CD4-positive, alpha-beta T cell treated with Interleukin-15 for 1 hour (primary cell): ENCODE measurements around the gene ADAMTSL2.

Experiments used
- DNase-seq: peaks from one replicate; pipeline ENCODE4 v3.0.0-alpha.2; 2020

Gene ADAMTSL2

DNA sequence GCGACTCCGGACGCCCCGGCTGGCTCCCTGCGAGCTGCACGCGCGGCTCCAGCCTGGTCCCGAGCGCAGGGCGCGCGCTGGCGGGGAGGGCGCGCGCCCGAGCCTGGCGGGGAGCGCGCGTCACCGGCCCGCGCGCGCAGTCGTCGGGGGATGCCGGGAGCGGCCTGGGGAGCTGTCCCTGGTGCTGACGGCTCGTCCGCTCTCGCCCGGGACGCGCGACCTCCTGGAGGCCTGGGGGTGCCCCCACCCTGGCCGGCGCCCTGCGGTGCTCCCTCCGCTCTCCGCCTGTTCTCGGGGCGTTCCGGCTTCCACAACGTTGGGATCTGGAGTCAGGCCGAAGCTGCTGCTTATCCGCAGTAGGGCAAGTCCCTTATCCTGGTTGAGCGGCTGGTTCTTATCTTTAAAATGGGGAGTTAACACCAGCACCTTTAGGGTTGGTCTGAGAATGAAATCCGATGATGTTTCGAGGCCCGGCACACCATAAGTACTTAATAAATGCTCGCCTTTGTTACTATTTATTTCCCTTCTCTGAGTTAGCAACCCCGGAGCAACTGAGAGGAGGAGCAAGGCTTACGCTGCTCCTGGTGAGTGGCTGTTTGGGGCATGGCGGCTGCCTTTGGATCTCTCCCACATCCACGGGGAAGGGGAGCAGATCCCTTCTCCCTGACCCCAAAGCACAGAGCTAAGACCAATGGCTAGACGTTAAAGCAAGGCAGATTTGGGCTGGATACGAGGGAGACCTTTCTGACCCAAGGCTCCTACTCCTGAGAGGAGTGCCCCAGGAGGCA lies 75.0 kb downstream of the ADAMTSL2 start, which contains the start of gene FAM163B:
Gene FAM163B, minus strand, starts transcription at position 79 of the 788 bp plus-strand sequence. CDS start 29,166 bp downstream, outside the sequence.
- DNase-seq = no peak

DNA sequence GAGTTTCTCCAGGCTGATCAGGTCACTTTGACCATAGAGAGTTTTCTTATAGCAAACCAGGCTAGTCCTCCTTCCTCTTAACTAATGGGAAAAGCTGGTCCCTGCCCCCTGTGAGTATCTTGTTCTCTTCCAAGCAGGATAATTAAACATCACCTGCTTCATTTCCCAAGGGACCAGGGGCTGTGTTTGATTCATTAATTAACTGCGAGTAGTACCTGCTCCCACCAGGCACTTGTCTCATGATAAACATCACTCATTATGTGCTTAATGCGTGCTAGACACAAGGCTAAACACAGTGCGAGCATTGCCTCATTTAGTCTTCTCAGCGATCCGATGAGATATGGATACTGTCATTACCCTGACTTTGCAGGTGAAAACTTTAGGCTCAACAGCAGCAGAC lies 76.3 kb downstream of the ADAMTSL2 start:
- DNase-seq = no peak

DNA sequence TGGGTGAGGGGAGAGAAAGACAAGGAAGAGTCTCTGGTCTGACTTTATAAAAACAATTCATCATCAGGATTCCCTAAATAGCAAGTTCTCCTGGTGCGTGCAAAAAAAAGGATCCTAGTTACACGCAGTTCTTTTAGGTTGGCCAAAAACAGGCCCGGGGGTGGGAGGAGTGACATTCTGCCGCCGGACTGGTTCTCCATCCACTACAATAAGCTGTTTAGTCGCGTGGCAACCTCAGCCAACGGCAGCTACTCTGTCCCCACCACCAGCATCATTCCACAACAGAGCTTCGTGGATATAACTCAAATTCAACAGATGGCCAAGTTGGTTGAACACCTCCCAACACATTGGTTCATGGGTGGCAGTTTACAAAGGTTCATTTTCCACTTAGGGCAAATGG lies 77.5 kb downstream of the ADAMTSL2 start:
- no peak for DNase-seq

DNA sequence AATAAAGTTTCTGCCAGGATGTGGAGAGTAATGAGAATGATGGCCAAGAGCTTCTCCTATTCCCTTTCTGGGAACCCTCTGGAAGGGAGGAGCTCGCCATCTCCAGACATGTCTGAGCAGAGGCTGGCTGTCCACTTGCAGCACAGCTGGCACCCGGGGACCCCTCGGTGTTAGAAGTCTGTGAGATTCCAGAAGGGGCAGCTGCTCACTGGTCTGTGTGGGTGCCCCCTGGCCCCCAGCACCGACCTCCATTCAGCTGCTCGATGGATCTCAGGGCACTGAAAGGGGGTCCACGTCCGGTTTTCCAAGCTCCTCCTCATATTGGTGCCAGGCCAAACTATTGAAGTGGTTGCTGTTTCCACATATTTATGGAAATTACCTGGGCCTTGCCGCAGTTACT lies 78.3 kb downstream of the ADAMTSL2 start:
- no peak for DNase-seq

DNA sequence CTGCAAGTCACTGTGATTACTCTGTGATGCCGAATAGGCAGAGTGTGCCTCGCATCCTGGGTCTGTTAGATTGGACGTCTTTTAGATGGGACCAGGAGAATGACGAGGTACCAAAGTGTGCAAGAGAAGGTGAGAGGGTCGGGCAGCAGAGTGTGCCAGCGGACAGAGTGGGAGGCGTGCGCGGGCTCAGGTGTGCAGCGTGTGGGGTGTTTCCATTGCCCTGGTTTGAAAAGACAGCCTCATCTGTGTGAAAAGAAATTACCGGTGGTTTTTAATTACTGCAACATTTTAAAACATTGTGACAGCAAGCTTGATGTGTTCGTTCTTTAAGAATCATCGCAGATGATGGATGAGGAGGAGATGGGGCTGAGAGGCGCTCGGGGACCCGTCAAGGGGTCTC lies 78.9 kb downstream of the ADAMTSL2 start:
- no peak for DNase-seq

DNA sequence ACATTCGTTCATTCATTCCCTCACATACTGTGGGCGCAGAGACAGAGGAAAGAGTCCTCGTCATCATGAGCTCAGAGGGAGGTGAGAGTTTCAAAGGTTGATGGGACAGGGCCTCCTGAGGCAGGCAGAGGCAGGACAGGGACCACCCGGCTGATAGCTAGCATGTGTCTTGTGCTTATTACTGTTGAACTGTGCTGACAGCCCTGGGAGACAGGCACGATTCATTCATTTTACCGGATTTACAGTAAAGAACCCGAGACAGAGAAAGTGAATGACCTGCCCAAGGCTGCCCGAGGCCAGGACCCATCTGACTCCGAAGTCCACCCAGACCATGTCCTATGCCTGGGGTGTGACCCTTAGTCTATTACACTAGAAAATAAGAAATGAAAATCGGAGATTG lies 79.6 kb downstream of the ADAMTSL2 start:
- DNase-seq = no peak

DNA sequence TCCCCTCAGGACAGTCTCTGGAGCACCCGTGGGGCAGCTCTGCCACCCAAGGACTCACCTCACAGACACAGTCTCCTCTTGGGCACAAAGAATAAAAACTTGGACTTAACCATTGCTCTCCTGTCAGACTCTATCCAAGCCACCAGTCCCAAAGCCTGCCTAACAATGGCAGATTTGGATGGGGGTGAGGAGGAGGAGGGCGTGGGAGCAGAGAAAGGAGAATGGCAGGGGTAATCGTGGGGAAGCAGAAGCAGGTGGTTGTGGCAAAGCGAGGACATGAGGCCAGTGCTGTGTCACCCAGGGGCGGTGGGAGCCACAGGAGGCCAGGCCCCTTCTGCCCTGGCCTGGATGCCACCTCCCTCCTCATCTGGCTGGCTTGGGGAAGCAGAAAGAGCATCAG lies 80.2 kb downstream of the ADAMTSL2 start:
- no peak for DNase-seq

DNA sequence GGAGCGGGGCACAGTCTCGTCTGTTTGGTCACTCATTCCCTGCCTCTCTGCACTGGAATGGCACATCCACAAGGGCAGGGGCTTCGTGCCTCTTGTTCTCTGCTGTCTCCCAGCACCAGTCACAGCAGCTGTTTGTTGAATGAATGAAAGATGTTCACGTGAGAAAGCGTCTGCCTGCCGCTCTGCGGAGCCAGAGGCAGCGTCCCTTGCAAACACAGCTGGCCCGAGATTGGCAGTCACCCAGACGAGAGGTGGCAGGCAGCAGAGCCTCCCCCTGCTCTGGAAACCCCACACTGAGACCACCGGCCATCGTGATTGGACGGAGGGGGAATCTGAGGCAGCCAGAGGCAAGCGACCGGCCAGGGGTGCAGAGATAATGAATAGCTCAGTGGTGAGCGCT lies 80.7 kb downstream of the ADAMTSL2 start:
- no peak for DNase-seq

DNA sequence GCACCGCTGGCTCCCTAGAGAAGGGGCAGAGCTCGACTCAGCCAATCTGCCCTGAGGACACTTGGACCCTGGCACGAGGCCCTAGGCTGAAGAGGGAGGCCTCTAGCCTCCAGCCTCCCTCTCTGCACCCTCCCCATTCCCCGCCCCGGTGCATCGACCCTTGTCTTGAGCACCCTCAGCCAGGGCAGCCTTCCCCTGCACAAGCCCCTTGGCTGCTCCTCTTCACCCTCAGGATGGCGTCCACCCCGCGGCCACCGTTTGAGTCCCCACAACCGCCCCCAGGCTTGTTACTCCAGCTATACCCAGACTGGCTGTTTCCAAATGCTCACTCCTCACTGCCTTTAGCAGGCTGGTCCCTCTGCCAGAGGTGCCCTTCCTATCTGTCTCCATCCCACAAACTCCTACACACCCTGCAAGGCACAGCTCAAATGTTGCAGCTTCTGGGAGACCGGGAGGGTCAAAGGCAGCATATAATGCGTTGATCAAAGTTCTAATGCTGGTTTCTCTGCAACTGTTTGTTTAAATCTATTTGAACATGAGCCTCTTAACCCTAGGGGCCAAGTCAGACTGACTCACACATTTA lies 81.2 kb downstream of the ADAMTSL2 start:
- DNase-seq = no peak

DNA sequence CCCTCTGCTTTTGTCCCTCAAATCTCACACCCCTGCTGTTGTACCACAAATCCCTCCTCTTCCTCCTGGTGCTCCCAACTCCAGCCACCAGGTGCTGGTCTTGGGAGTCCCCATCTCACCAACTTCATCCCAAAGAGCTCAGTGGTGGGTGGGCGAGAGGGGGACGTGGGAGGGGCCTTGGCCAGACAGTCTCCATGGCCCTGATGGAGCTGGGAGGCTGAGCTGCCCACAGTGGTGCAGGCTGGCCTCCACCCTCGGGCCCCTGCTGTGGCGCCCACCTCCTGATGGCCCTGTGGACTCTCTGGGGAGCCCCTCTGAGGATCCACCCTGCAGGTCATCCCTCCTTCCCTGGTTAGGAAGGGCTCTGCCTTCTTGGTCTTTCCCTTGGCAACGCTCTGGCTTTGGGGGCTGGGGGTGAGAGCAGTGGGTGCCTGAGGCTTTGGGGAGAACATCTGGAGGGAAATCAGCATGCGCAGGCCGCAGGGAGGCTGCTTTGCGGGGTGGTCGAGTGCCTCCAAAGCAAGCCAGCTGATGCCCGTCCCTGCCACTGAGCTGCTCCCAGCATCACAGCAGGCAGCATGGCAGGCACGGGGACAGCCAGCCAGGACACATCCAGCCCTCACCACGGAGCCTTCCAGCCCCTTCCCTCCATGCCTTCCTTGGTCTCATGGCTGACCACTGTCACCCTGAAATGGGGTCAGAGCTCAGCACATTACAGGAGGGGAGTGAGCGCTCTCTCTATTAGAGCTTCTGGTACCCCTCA lies 82.3 kb downstream of the ADAMTSL2 start:
- no peak for DNase-seq

DNA sequence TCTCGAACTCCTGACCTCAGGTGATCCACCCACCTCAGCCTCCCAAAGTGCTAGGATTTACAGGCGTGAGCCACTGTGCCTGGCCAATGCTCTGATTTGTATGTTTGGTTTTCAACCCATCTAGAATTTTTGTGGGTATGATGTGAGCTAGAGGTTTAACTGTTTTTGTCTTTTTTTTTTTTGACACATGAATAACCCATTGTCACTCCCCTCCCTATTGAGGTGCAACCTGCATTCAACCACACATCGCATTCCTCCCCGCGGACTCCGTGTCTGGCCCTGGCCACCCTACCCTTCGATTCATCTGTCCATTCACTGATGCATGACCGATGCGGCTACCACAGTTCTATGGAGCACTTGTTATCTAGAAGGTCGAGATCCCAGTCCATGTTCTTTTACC lies 84.2 kb downstream of the ADAMTSL2 start:
- DNase-seq = no peak

DNA sequence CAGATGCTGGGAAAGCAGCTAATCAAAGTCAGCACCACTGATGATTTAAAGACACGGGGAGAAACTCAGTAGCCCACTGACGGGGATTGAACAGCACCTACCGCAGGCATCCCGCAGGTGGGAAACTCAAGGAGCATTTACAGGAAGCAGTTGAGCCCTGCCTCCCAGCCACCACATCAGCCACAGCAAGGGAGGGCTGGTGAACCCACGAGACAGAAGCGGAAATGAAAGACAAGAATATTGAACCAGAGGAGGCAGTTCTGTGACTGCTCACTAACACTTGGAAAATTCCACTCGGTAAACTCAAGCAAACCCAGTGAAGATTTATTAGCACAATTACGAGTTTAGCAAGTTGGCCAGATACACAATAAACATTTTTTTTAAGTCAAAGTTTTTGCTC lies 85.3 kb downstream of the ADAMTSL2 start:
- peak; percentile 39 for DNase-seq

DNA sequence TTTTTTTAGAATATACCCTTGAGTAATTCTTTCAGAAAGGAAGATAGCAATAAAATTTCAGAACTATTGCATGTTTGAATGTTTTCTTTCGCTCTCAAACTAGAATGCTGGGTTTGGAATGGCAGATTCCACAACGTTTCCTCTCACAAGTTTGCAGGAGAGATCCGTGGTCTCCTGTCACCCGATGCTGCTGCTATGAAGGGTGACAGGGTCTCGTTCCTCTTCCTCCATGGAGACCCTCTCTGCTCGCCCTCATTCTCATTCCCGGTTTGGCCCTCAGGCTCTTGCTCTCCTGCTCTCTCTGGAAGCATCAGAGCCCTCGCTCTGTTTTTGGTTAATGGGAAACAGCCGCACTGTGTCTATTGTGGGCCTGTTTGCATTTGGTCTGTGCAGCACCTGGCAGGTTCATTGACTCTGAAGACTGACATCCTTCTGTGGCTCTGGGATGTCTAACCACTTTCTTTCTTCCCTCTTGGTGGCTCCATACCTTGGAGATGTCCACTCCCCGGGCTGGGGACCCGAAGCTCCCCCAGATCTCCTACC lies 87.3 kb downstream of the ADAMTSL2 start:
- DNase-seq = no peak

DNA sequence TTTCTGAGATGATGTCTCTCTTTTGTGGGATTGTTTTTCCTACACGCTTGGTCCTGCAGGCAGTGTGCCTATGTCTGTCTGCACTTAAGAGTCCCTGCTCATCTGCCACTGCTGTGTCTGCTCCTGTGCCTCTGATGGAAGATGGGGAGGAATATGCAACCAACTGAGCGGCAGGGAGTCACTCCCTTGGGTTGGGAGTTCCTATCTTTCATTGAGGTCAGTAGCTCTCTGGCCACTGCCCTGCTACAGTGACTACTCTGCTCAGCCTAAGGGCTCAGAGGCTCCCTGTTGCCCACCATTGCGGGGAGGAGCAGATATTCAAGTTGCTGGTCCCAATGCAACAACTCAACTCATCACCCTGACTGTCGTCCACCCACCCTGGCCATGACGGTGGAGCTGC lies 88.1 kb downstream of the ADAMTSL2 start:
- no peak for DNase-seq
